ENCODE results near the gene DCP1B.

DCP1B gene

GRCh38 chr12:1919284-1919683 lies 85.0 kb downstream of the DCP1B start:
- no peak overlapping the region for H3K4me3 ChIP-seq (ENCODE audit: low read length)
- DNase-seq (ENCODE audit: low read depth) = no peak
- TF ChIP-seq, protein P1, sequence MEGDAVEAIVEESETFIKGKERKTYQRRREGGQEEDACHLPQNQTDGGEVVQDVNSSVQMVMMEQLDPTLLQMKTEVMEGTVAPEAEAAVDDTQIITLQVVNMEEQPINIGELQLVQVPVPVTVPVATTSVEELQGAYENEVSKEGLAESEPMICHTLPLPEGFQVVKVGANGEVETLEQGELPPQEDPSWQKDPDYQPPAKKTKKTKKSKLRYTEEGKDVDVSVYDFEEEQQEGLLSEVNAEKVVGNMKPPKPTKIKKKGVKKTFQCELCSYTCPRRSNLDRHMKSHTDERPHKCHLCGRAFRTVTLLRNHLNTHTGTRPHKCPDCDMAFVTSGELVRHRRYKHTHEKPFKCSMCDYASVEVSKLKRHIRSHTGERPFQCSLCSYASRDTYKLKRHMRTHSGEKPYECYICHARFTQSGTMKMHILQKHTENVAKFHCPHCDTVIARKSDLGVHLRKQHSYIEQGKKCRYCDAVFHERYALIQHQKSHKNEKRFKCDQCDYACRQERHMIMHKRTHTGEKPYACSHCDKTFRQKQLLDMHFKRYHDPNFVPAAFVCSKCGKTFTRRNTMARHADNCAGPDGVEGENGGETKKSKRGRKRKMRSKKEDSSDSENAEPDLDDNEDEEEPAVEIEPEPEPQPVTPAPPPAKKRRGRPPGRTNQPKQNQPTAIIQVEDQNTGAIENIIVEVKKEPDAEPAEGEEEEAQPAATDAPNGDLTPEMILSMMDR (conservative IDR thresholded peaks at IDR 0.05; ENCODE audit: low read depth, low read length) = no peak

- H3K4me3 ChIP-seq (ENCODE audit: low read length) = no peak overlapping the region
- no peak for DNase-seq (ENCODE audit: low read depth)
- TF ChIP-seq, protein P1 (conservative IDR thresholded peaks at IDR 0.05; ENCODE audit: low read depth, low read length) = no peak
These were observed 85.4 kb downstream of the DCP1B start for GRCh38 chr12:1918884-1919236.

- TF ChIP-seq, protein P1 (conservative IDR thresholded peaks at IDR 0.05; ENCODE audit: low read depth, low read length) = no peak
- no peak within 1 kb of the TSS for H3K4me3 ChIP-seq (ENCODE audit: low read length)
- no peak for DNase-seq (ENCODE audit: low read depth)
These were observed 86.0 kb downstream of the DCP1B start, which contains the start of gene CACNA2D4 for GRCh38 chr12:1918081-1918883. CACNA2D4 (minus strand) TSS chr12:1918652; CDS start chr12:1918473, 179 bp downstream.

- no peak overlapping the region for H3K4me3 ChIP-seq (ENCODE audit: low read length)
- TF ChIP-seq, protein P1 (conservative IDR thresholded peaks at IDR 0.05; ENCODE audit: low read depth, low read length) = no peak
- no peak for DNase-seq (ENCODE audit: low read depth)
These were observed 86.8 kb downstream of the DCP1B start for GRCh38 chr12:1917172-1918070.

GRCh38 chr12:1916371-1917171 lies 87.7 kb downstream of the DCP1B start:
- DNase-seq (ENCODE audit: low read depth) = no peak
- TF ChIP-seq, protein P1 (conservative IDR thresholded peaks at IDR 0.05; ENCODE audit: low read depth, low read length) = no peak
- H3K4me3 ChIP-seq (ENCODE audit: low read length) = no peak overlapping the region

- DNase-seq (ENCODE audit: low read depth) = no peak
- TF ChIP-seq, protein P1 (conservative IDR thresholded peaks at IDR 0.05; ENCODE audit: low read depth, low read length) = no peak
- H3K4me3 ChIP-seq (ENCODE audit: low read length) = no peak overlapping the region
These were observed 88.9 kb downstream of the DCP1B start for GRCh38 chr12:1915082-1915968.

Data from retinal pigment epithelial cell (primary cell).